Natural killer cell treated with Interleukin-12 subunit alpha and Interleukin-12 subunit beta and Interleukin-15 and Interleukin-18, amount 100 ng/mL, for 72 hours (primary cell): Measurements from ENCODE around the gene RTBDN. TPM values are rescaled to one million over a fixed set of nuclear protein-coding genes. Genes with fewer than 3 reads are reported as not detected.
"Not testable (repeated sequence)": the region's sequence is repeated elsewhere in the genome, so short reads cannot be mapped to it uniquely, and the experiment has no call there.

ENCODE experiments used
- ATAC-seq, 2 donors: fragments of 150-1000 bp; cut with Tn5 transposase in 1 of 2; sonication (Bioruptor Pico), chemical (Tn5 transposase) in 1 of 2; 2 replicates each; pipeline ENCODE4 v1.10.0; 2021
- DNase-seq: peaks from one replicate; pipeline ENCODE4 v3.0.0; 2022; ENCODE audit warnings: low spot score
- H3K27ac Mint-ChIP-seq, 2 donors: 1 replicate in 1 of 2; 2 replicates in 1 of 2; pipeline ENCODE4 v1.8.0; 2022; ENCODE audit warnings: mixed read lengths in 2 of 2, mild to moderate bottlenecking in 1 of 2, moderate library complexity in 1 of 2
- H3K27me3 Mint-ChIP-seq, 2 donors: 1 replicate in 1 of 2; 2 replicates in 1 of 2; pipeline ENCODE4 v1.8.0; 2022; ENCODE audit warnings: mixed read lengths in 2 of 2
- H3K36me3 Mint-ChIP-seq: one replicate; pipeline ENCODE4 v1.8.0; 2022; ENCODE audit warnings: mixed read lengths
- H3K4me1 Mint-ChIP-seq, 2 donors: 1 replicate in 1 of 2; 2 replicates in 1 of 2; pipeline ENCODE4 v1.8.0; 2022; ENCODE audit warnings: low read depth in 2 of 2, mixed read lengths in 2 of 2, mild to moderate bottlenecking in 1 of 2
- H3K4me3 Mint-ChIP-seq: one replicate; pipeline ENCODE4 v1.8.0; 2022; ENCODE audit warnings: mixed read lengths
- H3K9me3 Mint-ChIP-seq: 2 replicates; pipeline ENCODE4 v1.8.0; 2022; ENCODE audit warnings: mixed read lengths
- total RNA-seq, 2 donors: library from RNA; stranded (reverse); gene quantifications; one replicate each; pipeline ENCODE4 v1.2.3, GENCODE V29; 2022

RTBDN gene
- total RNA-seq, 2 donors from 2014 or later, result not detected

- DNase-seq (peak; percentile 39), ATAC-seq (no peak)
- peak overlapping the region; percentile 48 for H3K4me3 Mint-ChIP-seq
- peak overlapping the region in 1 of 2 donors; percentile 50 for H3K27ac Mint-ChIP-seq
- H3K27me3 Mint-ChIP-seq, result peaks cover 0 to 2% of the 10 kb centered on the region in 2 donors
- H3K9me3 Mint-ChIP-seq, result no peaks in the 10 kb centered on the region
- H3K36me3 Mint-ChIP-seq, result no peaks in the 10 kb centered on the region
- peaks cover 8% of the 10 kb centered on the region in 2 donors for H3K4me1 Mint-ChIP-seq
Observed at GRCh38 chr19:12866416-12867119, 32.2 kb upstream of the RTBDN start.

GRCh38 chr19:12865746-12866415 lies 31.5 kb upstream of the RTBDN start:
- Mint-ChIP-seq H3K9me3 (no peaks in the 10 kb centered on the region), H3K4me1 (peaks cover 8% of the 10 kb centered on the region in 2 donors), H3K27me3 (peaks cover 0 to 2% of the 10 kb centered on the region in 2 donors), H3K4me3 (peak overlapping the region; percentile 48), H3K36me3 (no peaks in the 10 kb centered on the region), H3K27ac (peak overlapping the region in 1 of 2 donors; percentile 50)
- DNase-seq, result no peak
- no peak for ATAC-seq

GRCh38 chr19:12864721-12865715 lies 30.6 kb upstream of the RTBDN start:
- H3K27ac Mint-ChIP-seq, result no peak overlapping the region
- no peak overlapping the region for H3K4me3 Mint-ChIP-seq
- no peaks in the 10 kb centered on the region for H3K36me3 Mint-ChIP-seq

DNA sequence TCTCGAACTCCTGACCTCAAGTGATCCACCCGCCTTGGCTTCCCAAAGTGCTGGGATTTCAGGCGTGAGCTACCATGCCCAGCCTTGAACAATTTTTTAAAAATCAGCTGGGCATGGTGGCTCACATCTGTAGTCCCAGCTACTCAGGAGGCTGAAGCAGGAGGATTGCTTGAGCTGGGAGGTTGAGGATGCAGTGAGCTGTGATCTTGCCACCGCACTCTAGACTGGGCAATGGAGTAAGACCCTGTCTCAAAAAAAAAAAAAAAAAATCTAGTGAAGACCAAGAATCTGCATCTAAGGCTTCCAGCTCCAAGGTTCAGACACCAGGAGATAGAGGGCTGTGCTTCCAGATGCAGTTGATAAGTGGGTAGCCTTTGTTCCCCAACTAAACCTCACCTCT lies 29.8 kb upstream of the RTBDN start:
- Mint-ChIP-seq H3K27ac (no peak overlapping the region), H3K4me1 (peaks cover 8% of the 10 kb centered on the region in 2 donors)

More at GRCh38 chr19:12864721-12865715, 30.6 kb upstream of the RTBDN start:
- DNase-seq (peak; percentile 25), ATAC-seq (no peak)
- Mint-ChIP-seq H3K27me3 (peaks cover 0 to 2% of the 10 kb centered on the region in 2 donors), H3K4me1 (peaks cover 8% of the 10 kb centered on the region in 2 donors), H3K9me3 (no peaks in the 10 kb centered on the region)

DNA sequence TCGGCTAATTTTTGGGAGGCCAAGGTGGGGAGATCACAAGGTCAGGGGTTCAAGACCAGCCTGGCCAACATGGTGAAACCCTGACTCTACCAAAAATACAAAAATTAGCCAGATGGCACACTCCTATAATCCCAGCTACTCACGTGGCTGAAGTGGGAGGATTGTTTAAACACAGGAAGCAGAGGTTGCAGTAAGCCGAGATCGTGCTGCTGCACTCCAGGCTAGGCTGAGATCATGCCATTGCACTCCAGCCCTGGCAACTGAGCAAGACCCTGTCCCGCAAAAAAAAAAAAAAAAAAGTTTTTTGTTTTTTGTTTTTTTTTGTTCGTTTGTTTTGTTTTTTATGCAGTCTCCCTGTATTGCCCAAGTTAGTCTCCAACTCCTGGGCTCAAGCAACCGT lies 25.2 kb upstream of the RTBDN start:
- no peaks in the 10 kb centered on the region for H3K27me3 Mint-ChIP-seq
- H3K9me3 Mint-ChIP-seq, result no peaks in the 10 kb centered on the region
- no peak overlapping the region for H3K4me3 Mint-ChIP-seq
- no peak overlapping the region for H3K27ac Mint-ChIP-seq
- ATAC-seq (no peak), DNase-seq (no peak)
- H3K4me1 Mint-ChIP-seq, result no peaks in the 10 kb centered on the region
- H3K36me3 Mint-ChIP-seq, result no peaks in the 10 kb centered on the region

More for the DNA sequence above, 29.8 kb upstream of the RTBDN start:
- DNase-seq (peak; percentile 46), ATAC-seq (no peak)
- Mint-ChIP-seq H3K9me3 (no peaks in the 10 kb centered on the region), H3K27me3 (peaks cover 0 to 2% of the 10 kb centered on the region in 2 donors), H3K4me3 (no peak overlapping the region), H3K36me3 (no peaks in the 10 kb centered on the region)

DNA sequence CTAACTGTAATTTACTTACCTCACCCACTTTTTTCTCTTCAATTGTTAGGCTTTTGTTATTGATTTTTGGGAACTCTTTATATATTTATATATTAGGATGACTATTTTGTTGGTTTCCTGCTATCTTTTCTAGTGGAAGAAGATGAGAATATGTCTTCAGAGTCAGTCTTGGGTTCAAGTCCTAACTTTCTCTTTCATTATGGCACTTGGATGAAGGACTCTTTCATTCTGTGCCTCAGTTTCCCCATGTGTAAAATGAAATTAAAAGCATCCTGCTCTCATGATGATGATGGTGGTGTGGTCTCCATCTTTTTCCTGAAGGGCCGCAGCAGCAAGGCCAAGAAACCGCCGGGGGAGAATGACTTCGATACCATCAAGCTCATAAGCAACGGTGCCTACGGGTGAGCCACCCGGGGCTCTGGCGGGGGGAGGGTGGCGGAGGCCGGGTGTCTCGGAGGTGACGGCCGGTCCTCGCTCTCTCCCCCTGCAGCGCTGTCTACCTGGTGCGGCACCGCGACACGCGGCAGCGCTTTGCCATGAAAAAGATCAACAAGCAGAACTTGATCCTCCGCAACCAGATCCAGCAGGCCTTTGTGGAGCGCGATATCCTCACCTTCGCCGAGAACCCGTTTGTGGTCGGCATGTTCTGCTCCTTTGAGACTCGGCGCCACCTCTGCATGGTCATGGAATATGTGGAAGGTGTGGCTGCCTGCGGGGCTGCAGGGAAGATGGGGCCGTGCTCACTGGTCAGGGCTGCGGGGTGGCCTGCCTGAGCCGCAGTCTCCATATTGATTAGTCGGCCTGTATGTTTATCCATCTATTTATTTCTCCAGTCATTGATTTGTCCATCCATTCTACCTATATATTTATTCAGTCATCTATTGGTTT lies 23.9 kb upstream of the RTBDN start:
- Mint-ChIP-seq H3K36me3 (no peaks in the 10 kb centered on the region), H3K9me3 (no peaks in the 10 kb centered on the region), H3K27me3 (no peaks in the 10 kb centered on the region), H3K4me3 (no peak overlapping the region), H3K4me1 (no peaks in the 10 kb centered on the region), H3K27ac (no peak overlapping the region)
- no peak for ATAC-seq
- DNase-seq, result no peak

DNA sequence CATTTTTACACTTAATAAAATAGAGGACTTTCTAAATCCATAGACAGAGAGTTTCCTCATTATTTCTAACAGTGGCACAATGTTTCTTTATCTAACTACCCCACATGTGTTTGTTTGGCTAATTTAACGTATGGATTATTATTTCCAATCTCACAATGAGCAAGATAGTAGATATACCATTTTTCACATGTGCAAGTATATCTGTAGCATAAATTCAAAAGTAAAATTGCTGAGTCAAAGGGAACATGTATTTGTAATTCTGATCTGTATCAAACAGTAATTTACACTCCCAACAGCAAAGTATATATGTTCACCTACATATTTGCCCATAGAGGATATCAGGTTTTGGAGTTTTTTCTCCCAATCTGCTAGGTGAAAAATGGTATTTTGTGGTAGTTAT lies 22.3 kb upstream of the RTBDN start:
- no peak for DNase-seq
- no peak for ATAC-seq
- H3K4me3 Mint-ChIP-seq, result no peak overlapping the region
- no peaks in the 10 kb centered on the region for H3K27me3 Mint-ChIP-seq
- H3K4me1 Mint-ChIP-seq, result no peaks in the 10 kb centered on the region
- no peaks in the 10 kb centered on the region for H3K36me3 Mint-ChIP-seq
- H3K9me3 Mint-ChIP-seq, result no peaks in the 10 kb centered on the region
- no peak overlapping the region for H3K27ac Mint-ChIP-seq

DNA sequence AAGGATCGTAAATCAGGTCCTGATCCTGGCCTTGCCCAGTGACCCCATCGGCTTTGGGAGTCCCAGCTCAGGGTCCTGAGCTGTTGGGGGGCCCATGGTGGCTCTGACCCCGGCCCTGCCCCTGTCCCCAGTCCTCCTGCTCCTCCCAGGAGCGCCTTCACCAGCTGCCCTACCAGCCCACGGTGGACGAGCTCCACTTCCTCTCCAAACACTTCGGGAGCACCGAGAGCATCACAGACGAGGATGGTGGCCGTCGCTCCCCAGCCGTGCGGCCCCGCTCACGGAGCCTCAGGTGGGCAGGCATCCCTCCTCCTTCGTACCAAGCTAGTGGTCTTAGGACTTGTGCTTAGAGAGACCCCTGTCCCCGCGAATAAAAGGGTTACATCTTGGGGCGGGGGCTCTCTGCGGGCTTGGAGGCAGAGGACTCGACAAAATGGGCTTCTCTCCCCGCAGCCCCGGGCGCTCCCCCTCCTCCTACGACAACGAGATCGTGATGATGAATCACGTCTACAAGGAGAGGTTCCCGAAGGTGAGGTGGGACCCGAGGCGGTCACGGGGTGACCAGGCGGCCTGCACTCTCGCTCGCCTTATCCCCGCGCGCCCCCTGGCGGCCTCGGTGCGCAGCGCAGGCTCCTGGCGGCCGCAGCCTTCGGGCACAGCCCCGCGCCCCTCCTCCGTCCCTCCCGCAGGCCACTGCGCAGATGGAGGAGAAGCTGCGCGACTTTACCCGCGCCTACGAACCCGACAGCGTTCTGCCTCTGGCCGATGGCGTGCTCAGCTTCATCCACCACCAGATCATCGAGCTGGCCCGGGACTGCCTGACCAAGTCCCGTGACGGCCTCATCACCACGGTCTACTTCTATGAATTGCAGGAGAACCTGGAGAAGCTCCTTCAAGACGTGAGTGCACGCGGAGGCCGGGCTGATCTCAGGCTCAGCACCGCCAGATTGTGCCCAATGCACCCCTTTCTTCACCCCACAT lies 13.1 kb upstream of the RTBDN start:
- Mint-ChIP-seq H3K27ac (no peak overlapping the region), H3K9me3 (no peaks in the 10 kb centered on the region), H3K4me3 (no peak overlapping the region), H3K4me1 (peaks cover 0 to 9% of the 10 kb centered on the region in 2 donors), H3K36me3 (no peaks in the 10 kb centered on the region), H3K27me3 (peaks cover 15 to 22% of the 10 kb centered on the region in 2 donors)
- peak; percentile 84 for DNase-seq
- peak; percentile 95 to 96 for ATAC-seq

GRCh38 chr19:12846613-12847012 lies 12.2 kb upstream of the RTBDN start:
- not testable (repeated sequence) for H3K9me3 Mint-ChIP-seq, ATAC-seq, H3K4me1 Mint-ChIP-seq, DNase-seq, H3K4me3 Mint-ChIP-seq, H3K36me3 Mint-ChIP-seq, H3K27ac Mint-ChIP-seq
- peaks cover 20 to 30% of the 10 kb centered on the region in 2 donors for H3K27me3 Mint-ChIP-seq

DNA sequence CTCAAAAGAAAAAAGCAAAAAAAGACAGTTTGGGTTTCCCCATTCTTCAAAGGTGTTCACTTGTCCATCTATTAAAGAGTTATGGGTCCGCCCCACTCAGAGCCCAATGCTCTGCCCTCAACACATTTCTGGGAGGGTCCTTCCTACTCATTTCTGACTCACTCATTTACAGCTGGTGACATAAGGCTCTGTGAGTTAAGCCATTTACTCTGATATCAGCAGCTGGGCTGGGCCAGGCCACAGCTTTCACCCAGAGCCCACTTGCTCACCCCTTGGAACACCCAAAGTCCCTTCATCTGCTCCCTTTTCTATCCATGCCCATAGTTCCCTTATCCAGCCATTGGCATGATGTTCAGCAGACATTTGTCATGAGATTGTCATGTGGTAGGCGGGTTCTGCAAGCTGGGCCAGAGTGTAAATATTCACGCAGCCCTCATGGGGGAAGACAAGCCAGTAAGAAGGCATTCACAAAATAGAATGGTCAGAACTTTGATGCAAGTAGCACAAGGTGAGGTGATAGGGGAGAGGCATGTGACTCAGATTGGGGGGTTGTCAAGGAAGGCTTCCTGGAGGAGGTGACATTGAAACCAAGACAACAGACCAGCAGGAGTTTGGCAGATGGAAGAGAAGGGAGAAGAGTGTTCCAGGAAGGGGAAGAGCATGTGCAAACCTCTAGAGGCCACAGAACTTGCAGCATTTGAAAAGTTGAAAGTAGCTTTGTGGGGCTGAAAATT lies 9.8 kb upstream of the RTBDN start:
- Mint-ChIP-seq H3K27me3 (peaks cover 37 to 53% of the 10 kb centered on the region in 2 donors), H3K4me1 (peaks cover 19 to 21% of the 10 kb centered on the region in 2 donors), H3K27ac (no peak overlapping the region), H3K9me3 (no peaks in the 10 kb centered on the region), H3K4me3 (no peak overlapping the region), H3K36me3 (peaks cover 9% of the 10 kb centered on the region)
- ATAC-seq (no peak), DNase-seq (no peak)

DNA sequence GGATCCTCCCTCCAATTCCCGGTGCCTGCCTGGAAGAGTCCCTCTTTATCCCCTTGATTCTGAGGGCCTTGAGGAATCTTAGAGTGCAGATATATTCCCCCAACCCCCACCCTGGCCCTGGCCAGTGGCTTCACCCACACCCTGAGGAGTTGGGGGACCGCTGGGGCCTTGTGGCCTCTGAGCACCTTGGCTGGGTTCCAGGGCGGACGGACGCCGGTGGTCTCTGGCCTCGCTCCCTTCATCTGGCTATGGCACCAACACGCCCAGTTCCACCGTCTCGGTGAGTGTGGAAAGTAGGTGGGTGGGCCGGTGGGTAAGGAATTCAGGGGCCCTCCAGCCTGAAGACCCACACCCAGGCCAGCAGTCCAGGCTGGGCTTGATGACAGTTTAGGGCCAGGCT lies 8.9 kb upstream of the RTBDN start:
- H3K9me3 Mint-ChIP-seq, result no peaks in the 10 kb centered on the region
- H3K27me3 Mint-ChIP-seq, result peaks cover 37 to 57% of the 10 kb centered on the region in 2 donors

More for the DNA sequence above, 8.9 kb upstream of the RTBDN start:
- no peak for DNase-seq
- Mint-ChIP-seq H3K4me3 (no peak overlapping the region), H3K27ac (no peak overlapping the region), H3K4me1 (peaks cover 21 to 23% of the 10 kb centered on the region in 2 donors), H3K36me3 (peaks cover 10% of the 10 kb centered on the region)
- ATAC-seq, result no peak
